Right lobe of liver (tissue), 6 donors: ENCODE measurements around the gene TAF8. TPM values are rescaled to one million over a fixed set of nuclear protein-coding genes. Genes with fewer than 3 reads are reported as not detected.

Source experiments
- ATAC-seq, 4 donors: fragments of 200-7000 bp; cut with Tn5 transposase; one replicate each; pipeline ENCODE4 v1.9.1; 2020; ENCODE audit warnings: mild to moderate bottlenecking in 4 of 4, moderate library complexity in 4 of 4
- DNase-seq, 3 donors: peaks; one replicate each; pipeline ENCODE4 v3.0.0-alpha.2; 2020
- H3K27ac ChIP-seq, 3 donors: fragments of 200-600 bp; one replicate each; pipeline ENCODE4 v1.8.0; 2022
- H3K27me3 ChIP-seq, 2 donors: fragments of 200-600 bp; one replicate each; pipeline ENCODE4 v1.8.0; 2022
- H3K36me3 ChIP-seq, 4 donors: fragments of 200-600 bp; sonication (generic) in 1 of 4; one replicate each; pipeline versions ENCODE4 v1.5.1 to v1.8.0; 2017 to 2022; ENCODE audit warnings: control low read depth in 1 of 4
- H3K4me1 ChIP-seq, 4 donors: fragments of 200-600 bp; sonication (generic) in 1 of 4; one replicate each; pipeline versions ENCODE4 v1.5.1 to v1.8.0; 2017 to 2022; ENCODE audit warnings: control low read depth in 1 of 4
- H3K4me3 ChIP-seq, 3 donors: fragments of 200-600 bp; one replicate each; pipeline ENCODE4 v1.8.0; 2022
- H3K9me3 ChIP-seq, 4 donors: fragments of 200-600 bp; sonication (generic) in 1 of 4; one replicate each; pipeline versions ENCODE4 v1.5.1 to v1.8.0; 2017 to 2022; ENCODE audit warnings: control low read depth in 1 of 4
- CTCF ChIP-seq, 4 donors: fragments of 200-600 bp in 3 of 4; fragments of 450-650 bp in 1 of 4; IDR thresholded peaks; one replicate each; pipeline versions ENCODE4 v1.5.1 to v1.8.0; 2016 to 2022; ENCODE audit warnings: antibody characterized with exemption in 4 of 4, mild to moderate bottlenecking in 2 of 4
- POLR2A ChIP-seq: fragments of 450-650 bp; IDR thresholded peaks from one replicate; pipeline ENCODE4 v1.6.1; 2017; ENCODE audit warnings: antibody characterized with exemption, mild to moderate bottlenecking
- WGBS: methylation state at CpG from one replicate; pipeline ENCODE4 v1.1.6; 2018; ENCODE audit warnings: low coverage, low lambda C conversion rate; ENCODE audit not compliant: insufficient coverage; ENCODE audit errors: missing lambda C conversion rate; 5-methylcytosine and 5-hydroxymethylcytosine counted together
- intact Hi-C, 2 donors: fragments of 100-400 bp; cut with DNase I; formaldehyde crosslinking; loops; one replicate each; pipeline versions ENCODE4 v1.11.2 to v1.14.1; 2022
- total RNA-seq, 6 experiments: library from RNA; depleted of rRNA in 2 of 6; stranded (reverse); fragments of >200 nt in 2 of 6; fragmentation: NEBNext Ultra II Directional in 3 of 6; extraction: Animal tissue kit (Norgen Biotek cat#: 25700) in 3 of 6; gene quantifications; one replicate each; pipeline versions ENCODE4 v1.1.0 to v1.2.4, GENCODE V29; 2016 to 2023
- donor health status: DM: no; HTN: yes; CAD: no.
- donor health status: DM: no; HTN: no; CAD: no.
- donor health status: DM: no; HTN: no; CAD: no.
- donor health status: DM: no; HTN: yes; CAD: no.
- donor health status: DM: no; HTN: yes; CAD: no.

TAF8 gene
- total RNA-seq, 6 experiments from 2014 or later: 6.7 to 14.7 (median 11.9) TPM

GRCh38 chr6:42022755-42023384, 27.5 kb upstream of the TAF8 start:
- Histone ChIP-seq H3K36me3 (no peaks in the 10 kb centered on the region), H3K27ac (no peak overlapping the region), H3K9me3 (no peaks in the 10 kb centered on the region), H3K27me3 (no peaks in the 10 kb centered on the region), H3K4me3 (no peak overlapping the region), H3K4me1 (no peaks in the 10 kb centered on the region)
- TF ChIP-seq POLR2A (no peak), CTCF (IDR thresholded peaks at IDR 0.05) (no peak)
- WGBS: 96% methylated on average over 10 of the region's 14 CpGs
- no peak for ATAC-seq
- no peak for DNase-seq
- intact Hi-C loops: no loop called here

GRCh38 chr6:42025066-42025844, 25.1 kb upstream of the TAF8 start:
- TF ChIP-seq POLR2A (no peak), CTCF (IDR thresholded peaks at IDR 0.05) (no peak)
- Histone ChIP-seq H3K9me3 (no peaks in the 10 kb centered on the region), H3K4me1 (no peaks in the 10 kb centered on the region), H3K4me3 (no peak overlapping the region), H3K27ac (no peak overlapping the region), H3K27me3 (no peaks in the 10 kb centered on the region), H3K36me3 (no peaks in the 10 kb centered on the region)
- DNase-seq (no peak), ATAC-seq (no peak)
- 75% methylated on average over 2 of the region's 11 CpGs for WGBS
- intact Hi-C loops: no loop called here

DNA sequence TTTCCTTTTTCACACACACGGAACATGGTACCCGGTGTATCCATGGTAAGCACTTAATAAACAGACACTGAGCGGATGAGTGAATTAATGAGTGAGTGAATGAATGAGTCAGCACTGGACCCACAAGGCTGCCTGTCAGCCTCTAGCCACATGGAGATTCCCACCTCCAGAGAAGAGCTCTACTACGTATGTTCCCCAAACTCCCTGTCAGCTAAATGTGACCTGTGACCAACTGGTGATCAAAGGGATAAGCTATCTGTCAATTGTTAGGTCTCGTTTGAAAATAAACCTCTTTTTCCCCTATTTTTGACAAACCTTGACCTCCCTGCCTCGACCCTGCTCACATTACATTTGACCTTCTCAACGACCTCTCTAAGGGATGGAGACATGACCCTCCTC, 24.5 kb upstream of the TAF8 start:
- no peaks in the 10 kb centered on the region for H3K4me1 ChIP-seq
- no peak for ATAC-seq
- TF ChIP-seq CTCF (IDR thresholded peaks at IDR 0.05) (no peak), POLR2A (no peak)
- WGBS: 69% methylated on average over 4 of the region's 7 CpGs
- H3K4me3 ChIP-seq: no peak overlapping the region
- no peaks in the 10 kb centered on the region for H3K36me3 ChIP-seq
- H3K27me3 ChIP-seq: no peaks in the 10 kb centered on the region
- intact Hi-C loops: no loop called here
- no peak overlapping the region for H3K27ac ChIP-seq
- no peaks in the 10 kb centered on the region for H3K9me3 ChIP-seq
- no peak for DNase-seq

DNA sequence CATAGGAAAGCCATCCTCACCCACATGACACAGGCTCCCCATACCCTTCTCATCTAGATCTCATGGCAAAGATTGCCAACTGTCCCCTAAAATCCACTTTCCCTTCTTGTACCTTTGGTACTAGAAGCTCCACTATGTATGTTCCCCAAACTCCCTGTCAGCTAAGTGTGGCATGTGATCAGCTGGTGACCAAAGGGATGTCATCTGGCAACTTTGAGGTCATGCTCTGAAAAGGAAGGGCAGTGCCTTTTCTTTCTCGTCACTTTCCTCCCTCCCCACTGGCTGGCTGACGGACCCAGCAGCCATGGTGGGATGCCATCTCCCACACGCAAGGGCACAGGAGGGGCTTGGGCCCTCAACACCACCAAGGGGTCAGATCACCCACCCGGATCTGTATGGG, 23.8 kb upstream of the TAF8 start:
- H3K27ac ChIP-seq: no peak overlapping the region
- intact Hi-C loops: no loop called here

More for the DNA sequence above, 23.8 kb upstream of the TAF8 start:
- H3K36me3 ChIP-seq: no peaks in the 10 kb centered on the region
- no peaks in the 10 kb centered on the region for H3K27me3 ChIP-seq
- no peak for DNase-seq
- WGBS: 77% methylated on average over 3 of the region's 4 CpGs
- no peak for TF ChIP-seq POLR2A
- no peak for TF ChIP-seq CTCF (IDR thresholded peaks at IDR 0.05)
- peak in 2 of 4 donors; percentile 18 to 28 for ATAC-seq
- H3K4me1 ChIP-seq: no peaks in the 10 kb centered on the region
- H3K9me3 ChIP-seq: no peaks in the 10 kb centered on the region
- no peak overlapping the region for H3K4me3 ChIP-seq
